HG03159 (cell line): ENCODE results near the gene DEPDC1B.
"Not testable (repeated sequence)": the region's sequence is repeated elsewhere in the genome, so short reads cannot be mapped to it uniquely, and the experiment has no call there.

ENCODE experiments used
- ATAC-seq: cut with Tn5 transposase; IDR thresholded peaks from one replicate; pipeline ENCODE4 v1.9.1; 2021; ENCODE audit warnings: mild to moderate bottlenecking, moderate library complexity; ENCODE audit not compliant: unreplicated experiment

The DEPDC1B gene

DNA sequence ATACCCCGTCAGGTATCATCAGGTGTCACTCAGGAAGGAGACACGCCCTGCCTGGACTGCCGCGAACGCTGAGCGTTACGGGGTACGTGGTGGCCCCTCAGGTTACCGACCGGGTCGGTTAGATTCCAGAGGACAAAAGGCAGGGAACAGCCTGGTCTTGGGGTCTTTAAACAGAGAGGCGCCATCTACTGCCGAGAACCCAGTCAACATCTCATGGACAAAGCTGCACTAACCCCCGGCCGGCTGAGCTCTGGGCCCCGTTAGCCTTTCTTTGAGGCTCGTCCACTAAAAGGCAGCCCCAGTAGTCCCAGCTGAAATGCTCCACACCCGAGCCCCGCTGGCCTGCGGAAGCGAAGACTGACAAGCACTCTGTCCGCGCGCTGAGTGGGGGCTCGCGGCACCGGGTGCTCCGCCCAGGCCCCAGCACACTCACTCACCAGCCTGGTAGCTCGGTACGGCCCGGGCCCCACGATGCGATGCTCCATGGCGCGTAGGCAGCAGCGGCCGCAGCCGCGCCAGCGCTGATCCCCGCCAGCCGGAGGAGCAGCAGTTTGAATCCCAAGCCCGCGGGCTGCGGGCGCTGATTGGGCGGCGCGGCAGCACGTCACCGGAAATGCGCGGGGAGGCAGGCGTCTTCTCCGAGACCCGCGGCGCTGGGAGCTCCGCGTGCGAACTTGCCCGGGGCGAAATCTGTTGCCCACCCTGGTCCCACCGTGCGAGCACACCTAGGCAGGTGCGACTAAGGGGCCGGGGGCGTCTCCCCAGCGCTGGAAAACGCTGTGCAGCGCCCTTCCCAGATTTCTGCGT lies at the start of gene DEPDC1B:
Gene DEPDC1B (minus strand): TSS at position 558 of the 807 bp plus-strand sequence. CDS start 73 bp downstream, at position 485.
- peak; percentile 94 for ATAC-seq

DNA sequence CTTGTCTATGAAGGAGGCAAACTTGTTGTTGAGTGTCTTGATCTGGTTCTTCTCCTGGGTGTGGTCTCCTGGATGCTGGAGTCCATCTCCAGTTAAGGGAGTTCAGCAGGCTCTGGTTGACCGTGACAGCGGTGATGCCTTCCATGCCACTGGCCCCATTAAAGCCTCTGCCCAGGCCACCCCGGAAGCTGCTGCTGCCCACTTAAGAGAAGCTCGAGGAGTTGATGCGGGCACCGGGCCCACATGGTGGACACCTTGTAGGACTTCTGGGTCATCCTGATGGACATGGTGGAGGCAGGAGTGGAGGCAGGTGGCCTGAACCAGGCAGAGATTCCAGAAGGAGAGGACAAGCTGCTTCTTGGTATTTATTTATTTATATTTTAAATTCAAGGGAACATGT lies 44.7 kb upstream of the DEPDC1B start:
- no peak for ATAC-seq

GRCh38 chr5:60743511-60744314 lies 43.7 kb upstream of the DEPDC1B start:
- ATAC-seq = no peak

DNA sequence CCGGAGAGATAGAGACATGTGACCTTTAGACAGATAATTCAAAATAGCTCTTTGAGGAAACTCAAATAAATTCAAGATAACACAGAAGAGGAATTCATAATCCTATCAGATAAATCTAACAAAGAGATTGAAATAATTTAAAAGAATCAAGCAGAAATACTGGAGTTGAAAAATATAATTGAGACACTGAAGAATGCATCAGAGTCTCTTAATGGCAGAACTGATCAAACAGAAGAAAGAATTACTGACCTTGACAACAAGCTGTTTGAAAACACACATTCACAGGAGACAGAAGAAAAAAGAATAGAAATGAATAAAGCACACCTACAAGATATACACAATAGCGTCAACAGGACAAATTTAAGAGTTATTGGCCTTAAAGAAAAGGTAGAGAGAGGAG lies 40.4 kb upstream of the DEPDC1B start:
- ATAC-seq = no peak

DNA sequence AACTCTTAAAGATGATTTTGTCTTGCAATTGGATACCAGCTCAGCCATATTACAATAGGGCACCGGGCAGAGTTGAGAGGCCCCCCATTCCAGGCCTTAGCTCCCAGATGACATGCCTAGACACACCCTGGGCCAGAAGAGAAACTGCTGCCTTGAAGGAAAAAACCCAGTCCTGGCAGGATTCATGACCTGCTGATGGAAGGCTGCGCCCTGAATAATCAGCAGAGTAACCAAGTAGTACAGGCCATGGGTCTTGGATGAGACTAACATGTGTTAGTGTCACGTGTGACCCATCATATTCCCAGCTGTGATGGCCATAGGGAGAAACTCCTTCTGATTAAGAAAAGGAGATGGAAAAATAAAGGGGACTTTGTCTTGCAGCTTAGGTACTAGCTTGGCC lies 39.0 kb upstream of the DEPDC1B start:
- no peak for ATAC-seq

DNA sequence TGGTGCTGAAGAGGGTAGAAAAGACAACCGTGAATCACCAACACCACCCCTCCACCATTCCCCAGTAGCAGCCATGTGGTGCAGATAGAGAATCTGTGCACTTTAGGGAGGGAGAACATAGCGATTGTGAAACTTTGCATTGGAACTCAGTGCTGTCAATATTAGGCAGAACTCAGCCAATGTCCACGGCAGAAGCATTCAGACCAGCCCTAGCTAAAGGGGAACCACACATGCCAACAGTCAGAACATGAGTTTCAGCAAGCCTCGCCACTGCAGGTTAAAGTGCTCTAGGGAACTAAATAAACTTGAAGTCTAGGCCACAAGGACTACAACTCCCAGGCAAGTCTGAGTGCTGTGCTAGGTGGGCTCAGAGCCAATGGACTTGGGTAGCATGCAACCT lies 38.5 kb upstream of the DEPDC1B start:
- ATAC-seq = no peak

GRCh38 chr5:60730858-60731257 lies 30.9 kb upstream of the DEPDC1B start:
- not testable (repeated sequence) for ATAC-seq

DNA sequence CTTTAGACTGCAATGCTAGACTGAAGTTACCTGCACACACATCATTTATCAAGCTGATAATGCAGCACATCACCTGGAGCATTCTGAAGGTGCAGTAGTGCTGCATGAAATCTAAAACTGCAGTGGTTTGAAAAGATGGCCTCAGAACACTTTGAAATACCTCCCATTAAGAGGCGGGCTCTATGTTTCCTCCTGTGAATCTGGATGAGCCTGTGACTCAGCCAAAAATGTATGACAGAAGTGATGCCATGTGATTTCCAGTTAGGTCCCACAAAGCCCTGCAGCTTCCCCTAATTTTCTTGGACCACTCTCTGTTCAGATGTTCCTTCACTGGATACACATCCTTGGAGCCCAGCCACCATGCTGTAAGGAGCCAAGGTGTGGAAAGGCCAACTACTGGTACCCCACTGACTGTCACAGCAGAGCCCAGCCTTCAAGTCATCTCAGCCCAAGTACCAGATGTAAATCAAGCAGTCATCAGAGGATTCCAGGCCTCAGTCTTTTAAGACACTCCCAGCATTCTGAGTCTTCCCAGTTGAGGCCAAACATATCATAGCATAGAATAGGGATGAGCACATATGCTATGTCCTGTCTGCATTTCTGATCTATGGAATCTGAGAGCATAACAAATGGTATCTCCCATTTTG lies 27.2 kb upstream of the DEPDC1B start:
- ATAC-seq = no peak

DNA sequence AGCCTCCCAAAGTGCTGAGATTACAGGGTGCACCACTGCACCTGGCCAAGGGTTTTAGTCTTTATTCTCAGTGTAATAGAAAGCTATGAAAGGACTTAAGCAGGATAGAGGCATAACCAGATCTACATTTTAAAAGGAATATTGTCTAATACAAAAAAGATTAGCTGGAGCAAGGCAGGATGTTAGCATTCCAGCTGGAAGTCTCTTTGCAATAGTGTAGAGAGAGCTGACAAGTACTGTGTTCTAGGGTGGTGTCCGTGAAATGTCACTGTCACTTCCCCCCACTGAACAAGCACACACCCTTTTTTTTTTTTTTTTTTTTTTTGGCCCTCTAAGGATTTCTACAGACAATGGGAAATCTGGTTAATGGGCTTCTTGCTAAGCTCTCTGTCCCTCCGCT lies 24.2 kb upstream of the DEPDC1B start:
- no peak for ATAC-seq

GRCh38 chr5:60722416-60722815 lies 22.4 kb upstream of the DEPDC1B start:
- ATAC-seq = no peak

- no peak for ATAC-seq
Observed at GRCh38 chr5:60719329-60719728, 19.4 kb upstream of the DEPDC1B start.

DNA sequence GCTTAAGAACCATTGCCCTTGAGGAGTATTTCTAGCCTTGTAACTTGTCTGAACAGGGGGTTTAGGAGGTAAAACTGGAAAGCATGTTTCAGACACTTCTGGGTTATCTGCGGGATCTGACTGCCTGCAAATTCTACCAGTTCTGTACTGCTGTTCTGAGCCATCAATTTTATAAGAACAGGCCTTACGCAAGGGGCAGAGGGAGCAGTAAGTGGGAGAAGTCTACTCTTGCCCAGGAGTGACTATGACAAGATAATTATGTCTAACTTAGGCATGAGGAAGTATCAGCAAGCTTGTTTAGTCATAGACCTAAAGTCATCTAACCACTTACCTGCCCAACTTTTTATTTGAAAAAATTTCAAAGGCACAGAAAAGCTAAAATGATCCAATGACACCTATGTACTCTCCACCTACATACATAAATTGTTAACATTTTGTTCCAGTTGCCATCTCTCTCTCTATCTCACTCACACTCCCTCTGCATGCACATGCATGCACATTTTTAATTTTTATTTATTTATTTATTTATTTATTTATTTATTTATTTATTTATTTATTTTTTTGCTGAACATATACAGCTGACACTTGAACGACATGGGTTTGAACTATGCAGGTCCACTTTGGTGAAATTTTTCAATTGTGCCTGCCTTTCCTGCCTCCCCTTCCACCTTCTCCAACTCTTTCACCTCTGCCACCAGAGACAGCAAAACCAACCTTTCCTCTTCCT lies 18.4 kb upstream of the DEPDC1B start:
- no peak for ATAC-seq

DNA sequence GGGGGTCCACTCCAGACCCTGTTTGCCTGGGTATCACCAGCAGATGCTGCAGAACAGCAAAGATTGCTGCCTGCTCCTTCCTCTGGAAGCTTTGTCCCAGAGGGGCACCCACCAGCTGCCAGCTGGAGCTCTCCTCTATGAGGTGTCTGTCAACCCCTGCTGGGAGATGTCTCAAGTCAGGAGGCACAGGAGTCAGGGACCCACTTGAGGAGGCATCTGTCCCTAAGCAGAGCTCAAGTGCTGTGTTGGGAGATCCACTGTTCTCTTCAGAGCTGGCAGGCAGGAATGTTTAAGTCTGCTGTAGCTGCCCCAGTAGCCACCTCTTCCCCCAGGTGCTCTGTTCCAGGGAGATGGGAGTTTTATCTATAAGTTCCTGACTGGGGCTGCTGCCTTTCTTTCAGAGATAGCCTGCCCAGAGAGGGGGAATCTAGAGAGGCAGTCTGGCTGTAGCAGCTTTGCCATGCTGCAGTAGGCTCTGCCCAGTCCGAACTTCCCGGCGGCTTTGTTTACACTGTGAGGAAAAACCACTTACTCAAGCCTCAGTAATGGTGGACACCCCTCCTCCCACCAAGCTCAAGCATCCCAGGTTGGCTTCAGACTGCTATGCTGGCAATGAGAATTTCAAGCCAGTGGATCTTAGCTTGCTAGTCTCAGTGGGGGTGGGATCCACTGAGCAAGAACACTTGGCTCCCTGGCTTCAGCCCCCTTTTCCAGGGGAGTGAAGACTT lies 15.4 kb upstream of the DEPDC1B start:
- not testable (repeated sequence) for ATAC-seq

DNA sequence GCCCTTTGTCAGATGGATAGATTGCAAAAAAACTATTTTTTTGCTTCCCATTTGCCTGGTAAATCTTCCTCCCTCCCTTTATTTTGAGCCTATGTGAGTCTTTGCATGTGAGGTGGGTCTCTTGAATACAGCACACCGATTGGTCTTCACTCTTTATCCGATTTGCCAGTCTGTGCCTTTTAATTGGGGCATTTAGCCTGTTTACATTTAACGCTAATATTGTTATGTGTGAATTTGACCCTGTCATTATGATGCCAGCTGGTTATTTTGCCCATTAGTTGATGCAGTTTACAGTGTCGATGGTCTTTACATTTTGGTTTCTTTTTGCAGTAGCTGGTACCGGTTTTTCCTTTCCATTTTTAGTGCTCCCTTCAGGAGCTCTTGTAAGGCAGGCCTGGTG lies 13.0 kb upstream of the DEPDC1B start:
- no peak for ATAC-seq

GRCh38 chr5:60711892-60712291 lies 11.9 kb upstream of the DEPDC1B start:
- not testable (repeated sequence) for ATAC-seq

GRCh38 chr5:60710362-60710761 lies 10.4 kb upstream of the DEPDC1B start:
- ATAC-seq = no peak

- no peak for ATAC-seq
Observed at GRCh38 chr5:60705144-60705543, 5.2 kb upstream of the DEPDC1B start.

- ATAC-seq = no peak
Observed at GRCh38 chr5:60703944-60704343, 4.0 kb upstream of the DEPDC1B start.

GRCh38 chr5:60701321-60701968 lies 1.5 kb upstream of the DEPDC1B start:
- ATAC-seq = no peak

GRCh38 chr5:60700416-60700757 lies 421 bp upstream of the DEPDC1B start:
- ATAC-seq = peak; percentile 18
